K562 (cell line): Measurements from ENCODE around the gene CGN. TPM values are rescaled to one million over a fixed set of nuclear protein-coding genes. Genes with fewer than 3 reads are reported as not detected.

Experiments used
- ATAC-seq: fragments of 200-7000 bp; cut with Tn5 transposase; 3 replicates; pipeline ENCODE4 v1.9.1; 2020; ENCODE audit warnings: moderate library complexity
- BruUV-seq: library from RNA; stranded (reverse); fragments of 400-500 nt; replicated peaks from 2 replicates; lab custom pipeline; 2021; lab: Mats Ljungman, UMichigan
- CTCF ChIA-PET: fragments of 300-600 bp; formaldehyde crosslinking; extraction: SDS; loops from one replicate; lab custom pipeline; 2021; ENCODE audit warnings: low intra/inter-chr PET ratio; lab: Yijun Ruan, JAX
- POLR2A ChIA-PET: fragments of 300-600, 350-650 bp; sonication (Branson Sonifier 250); formaldehyde crosslinking; extraction: SDS; loops from one replicate; lab custom pipeline; 2021; ENCODE audit warnings: antibody characterized with exemption, inconsistent platforms; lab: Yijun Ruan, JAX
- DNase-seq, 4 experiments: peaks; one replicate each; pipeline versions ENCODE4 v3.0.0 to v3.0.0-alpha.2; 2011 to 2018; ENCODE audit warnings: low spot score in 3 of 4, mixed read lengths in 3 of 4; ENCODE audit errors: extremely low read depth in 1 of 4
- FAIRE-seq: peaks from 2 replicates; lab custom pipeline; 2011; peaks lifted over from hg19 to GRCh38; lab: Jason Lieb, UNC
- H2AFZ ChIP-seq: 2 replicates; pipeline ENCODE4 v1.6.0; 2011; ENCODE audit warnings: low read depth, low read length, control low read depth, inconsistent platforms
- H3K27ac ChIP-seq: fragments of 200-600 bp; 3 replicates; pipeline ENCODE4 v1.8.0; 2011; ENCODE audit warnings: low read depth, mild to moderate bottlenecking, control low read depth, inconsistent platforms, low read length, moderate library complexity, mixed read lengths; ENCODE audit errors: extremely low read depth
- H3K27me3 ChIP-seq, 2 experiments: fragments of 300-600 bp in 1 of 2; 2 replicates in 1 of 2; 3 replicates in 1 of 2; pipeline versions ENCODE4 v1.6.0 to v1.8.0; 2011; ENCODE audit warnings: inconsistent platforms in 2 of 2, low read length in 2 of 2, mild to moderate bottlenecking in 1 of 2, mixed read lengths in 1 of 2, moderate library complexity in 1 of 2; ENCODE audit not compliant: control insufficient read depth in 2 of 2, insufficient read depth in 2 of 2
- H3K36me3 ChIP-seq: fragments of 300-600 bp; 3 replicates; pipeline ENCODE4 v1.8.0; 2011; ENCODE audit warnings: mild to moderate bottlenecking, low read length, inconsistent platforms; ENCODE audit not compliant: control insufficient read depth, insufficient read depth
- H3K4me1 ChIP-seq, 2 experiments: fragments of 200-600 bp in 1 of 2; replicated peaks in 1 of 2; 2 replicates in 1 of 2; 3 replicates in 1 of 2; pipeline versions ENCODE4 v1.5.1 to v1.8.0; 2011; ENCODE audit warnings: inconsistent platforms in 2 of 2, low read length in 2 of 2, mild to moderate bottlenecking in 1 of 2, mixed read lengths in 1 of 2, moderate library complexity in 1 of 2; ENCODE audit not compliant: control insufficient read depth in 2 of 2, insufficient read depth in 2 of 2
- H3K4me2 ChIP-seq: 2 replicates; pipeline ENCODE4 v1.6.1; 2011; ENCODE audit warnings: low read length, control low read depth, inconsistent platforms, mixed read lengths; ENCODE audit not compliant: insufficient read depth
- H3K4me3 ChIP-seq: fragments of 200-600 bp; sonication (generic), shearing (Covaris generic); 2 replicates; pipeline ENCODE4 v1.5.1; 2016; ENCODE audit warnings: control low read depth, inconsistent platforms
- H3K79me2 ChIP-seq: fragments of 200-600 bp; 3 replicates; pipeline ENCODE4 v1.8.0; 2011; ENCODE audit warnings: low read length, inconsistent platforms; ENCODE audit not compliant: control insufficient read depth, insufficient read depth
- H3K9ac ChIP-seq, 2 experiments: 2 replicates each; pipeline versions ENCODE4 v1.6.0 to v1.6.1; 2011; ENCODE audit warnings: low read depth in 2 of 2, low read length in 2 of 2, control low read depth in 1 of 2, inconsistent platforms in 1 of 2, mild to moderate bottlenecking in 1 of 2, mixed read lengths in 1 of 2; ENCODE audit not compliant: insufficient read depth in 1 of 2
- H3K9me1 ChIP-seq: one replicate; pipeline ENCODE4 v1.6.0; 2011; ENCODE audit warnings: inconsistent platforms, mild to moderate bottlenecking, low read length, moderate library complexity; ENCODE audit not compliant: control insufficient read depth, insufficient read depth
- H3K9me3 ChIP-seq: replicated peaks from 2 replicates; pipeline ENCODE4 v1.5.1; 2011; ENCODE audit warnings: low read depth, low read length, inconsistent platforms; ENCODE audit not compliant: control insufficient read depth, insufficient read depth
- H4K20me1 ChIP-seq: replicated peaks from 2 replicates; pipeline ENCODE4 v1.6.1; 2011; ENCODE audit warnings: low read length, inconsistent platforms, mixed read lengths; ENCODE audit not compliant: control insufficient read depth, insufficient read depth
- E2F1 ChIP-seq: sonication (generic); formaldehyde crosslinking; IDR thresholded peaks from 2 replicates; pipeline ENCODE4 v1.8.1; 2023; ENCODE audit warnings: mild to moderate bottlenecking, missing genetic modification reagents, moderate library complexity
- HCFC1 ChIP-seq: IDR thresholded peaks from 2 replicates; pipeline ENCODE4 v1.6.1; 2012; ENCODE audit warnings: low read depth, low read length, improper control_type of control experiment
- HNRNPK ChIP-seq: fragments of 200-400 bp; formaldehyde crosslinking; IDR thresholded peaks from one replicate; pipeline ENCODE4 v1.6.1; 2018; ENCODE audit warnings: mild to moderate bottlenecking, low read depth, low read length; ENCODE audit not compliant: poor library complexity, severe bottlenecking
- MCM7 ChIP-seq, 2 experiments: fragments of 450-650 bp; IDR thresholded peaks; 2 replicates each; pipeline ENCODE4 v1.6.1; 2016 to 2018
- NCOA1 ChIP-seq: fragments of 450-650 bp; IDR thresholded peaks from 2 replicates; pipeline ENCODE4 v1.6.1; 2016; ENCODE audit warnings: low read depth
- PCBP1 ChIP-seq: fragments of 200-400 bp; formaldehyde crosslinking; IDR thresholded peaks from 2 replicates; pipeline ENCODE4 v1.6.1; 2018; ENCODE audit warnings: mild to moderate bottlenecking, low read depth, low read length; ENCODE audit not compliant: poor library complexity, severe bottlenecking
- PML ChIP-seq: IDR thresholded peaks from 2 replicates; pipeline ENCODE4 v1.6.1; 2012; ENCODE audit warnings: low read length, inconsistent platforms
- PRPF4 ChIP-seq: fragments of 200-400 bp; formaldehyde crosslinking; IDR thresholded peaks from one replicate; pipeline ENCODE4 v1.6.1; 2017; ENCODE audit warnings: low read length, low read depth, mild to moderate bottlenecking; ENCODE audit not compliant: insufficient read depth, poor library complexity, severe bottlenecking
- ZBTB9 ChIP-seq: fragments of 450-650 bp; formaldehyde crosslinking; IDR thresholded peaks from 2 replicates; pipeline ENCODE4 v1.4.0; 2020; ENCODE audit warnings: mild to moderate bottlenecking, moderate library complexity
- ZNF224 ChIP-seq: sonication (generic); formaldehyde crosslinking; IDR thresholded peaks from 2 replicates; pipeline ENCODE4 v1.8.0; 2022; ENCODE audit warnings: mild to moderate bottlenecking, missing genetic modification reagents
- ZNF384 ChIP-seq: IDR thresholded peaks from 2 replicates; pipeline ENCODE4 v1.6.1; 2012; ENCODE audit warnings: low read depth, low read length, improper control_type of control experiment
- ZNF644 ChIP-seq: fragments of 200-800 bp; sonication (Bioruptor generic); IDR thresholded peaks from 2 replicates; pipeline ENCODE4 v1.6.1; 2016; ENCODE audit warnings: low read depth, missing genetic modification characterization, missing compliant biosample characterization
- ZNF695 ChIP-seq: fragments of 450-650 bp; formaldehyde crosslinking; IDR thresholded peaks from 2 replicates; pipeline ENCODE4 v1.4.0; 2020; ENCODE audit warnings: mild to moderate bottlenecking, moderate library complexity
- ZNF79 ChIP-seq: fragments of 250-450 bp; sonication (Bioruptor Pico); IDR thresholded peaks from 2 replicates; pipeline ENCODE4 v1.4.0; 2020; ENCODE audit warnings: low read depth, mild to moderate bottlenecking, moderate library complexity
- ZZZ3 ChIP-seq: fragments of 450-650 bp; IDR thresholded peaks from 2 replicates; pipeline ENCODE4 v1.6.1; 2016; ENCODE audit warnings: antibody characterized with exemption, mild to moderate bottlenecking, moderate library complexity
- WGBS: fragments of 100-300 bp; shearing (Covaris generic); methylation state at CpG from one replicate; pipeline ENCODE4 v1.1.6; 2016; ENCODE audit warnings: low coverage, mixed read lengths; ENCODE audit not compliant: insufficient coverage; ENCODE audit errors: missing lambda C conversion rate; 5-methylcytosine and 5-hydroxymethylcytosine counted together
- in situ Hi-C: fragments of 300-500 bp; cut with MboI; formaldehyde crosslinking; loops from 4 replicates; pipeline ENCODE4 v1.15.0; 2018; ENCODE audit warnings: inconsistent platforms, mixed read lengths
- intact Hi-C: fragments of 100-400 bp; cut with micrococcal nuclease; formaldehyde crosslinking; loops from 2 replicates; pipeline ENCODE4 v1.14.2; 2022
- polyA plus RNA-seq, 8 experiments: library from polyadenylated mRNA; depleted of rRNA in 4 of 8; stranded (reverse) in 5 of 8; unstranded in 3 of 8; fragments of >200 nt; fragmentation: Nextera tagmentation in 2 of 8; fragmentation: Illumina TruSeq in 1 of 8; extraction: Ambion mirVana in 2 of 8; extraction: Trizol in 1 of 8; gene quantifications; 2 replicates each; pipeline versions ENCODE4 v1.2.1 to v1.2.3, GENCODE V29; 2011 to 2014; ENCODE audit warnings: inconsistent platforms in 1 of 8, missing spikeins in 1 of 8
- total RNA-seq, 7 experiments: library from RNA; depleted of rRNA in 6 of 7; stranded (reverse); fragments of >200 nt in 6 of 7; fragmentation: Illumina TruSeq in 2 of 7; extraction: Trizol in 2 of 7; gene quantifications; 2 replicates each; pipeline versions ENCODE4 v1.2.1 to v1.2.3, GENCODE V29; 2011 to 2021; ENCODE audit warnings: low replicate concordance in 1 of 7

Gene CGN
- total and polyA plus RNA-seq, 9 of the 15 experiments (the other 6 are each of a cell fraction or from before 2014, with no cell fraction given), result 0.03 to 1.4 (median 0.14) TPM; not detected in 2

DNA sequence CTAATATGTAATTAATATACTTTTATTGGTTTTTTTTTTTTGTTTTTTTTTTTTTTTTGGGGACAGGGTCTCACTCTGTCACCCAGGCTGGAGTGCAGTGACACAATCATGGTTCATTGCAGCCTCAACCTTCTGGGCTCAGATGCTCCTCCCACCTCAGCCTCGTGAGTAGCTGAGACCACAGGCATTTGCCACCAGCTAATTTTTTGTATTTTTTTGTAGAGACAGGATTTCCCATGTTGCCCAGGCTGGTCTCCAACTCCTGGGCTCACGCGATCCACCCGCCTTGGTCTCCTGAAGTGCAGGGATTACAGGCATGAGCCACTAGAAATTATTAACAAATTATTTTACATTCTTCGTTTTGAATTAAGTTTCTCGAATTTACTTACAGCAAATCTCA, 35.1 kb upstream of the CGN start:
- POLR2A ChIA-PET, result interaction anchor here (0.6 to 1.3 kb wide), 4 partner anchors 15 to 40 kb away, joined by 3 read pairs; partner anchors contain the start of genes CGN and POGZ
- ATAC-seq, result no peak
- 50% methylated on average over 6 of the region's 6 CpGs for whole genome bisulfite sequencing

More for the DNA sequence above, 35.1 kb upstream of the CGN start:
- H3K27me3 ChIP-seq, result no peaks in the 10 kb centered on the region
- FAIRE-seq, result no peak
- no peak for DNase-seq
- H4K20me1 ChIP-seq, result no peaks in the 10 kb centered on the region
- H3K9ac ChIP-seq, result no peak overlapping the region
- CTCF ChIA-PET, result no interaction called here
- no peak for TF ChIP-seq HCFC1
- TF ChIP-seq PRPF4, result no peak
- TF ChIP-seq ZNF224 (CRISPR knock-in tag), result no peak
- TF ChIP-seq ZNF644 (tag), result no peak
- no peak for TF ChIP-seq ZBTB9
- TF ChIP-seq ZZZ3, result no peak
- no peak for TF ChIP-seq PML
- no peak for TF ChIP-seq NCOA1
- no peak for TF ChIP-seq ZNF384
- no peak for TF ChIP-seq E2F1 (CRISPR knock-in tag)
- no peak for TF ChIP-seq ZNF79
- TF ChIP-seq HNRNPK, result no peak
- no peak for TF ChIP-seq ZNF695 (CRISPR knock-in tag)
- no peak for TF ChIP-seq PCBP1
- TF ChIP-seq MCM7 (IDR thresholded peaks at IDR 0.05), result no peak
- no peak overlapping the region for H3K4me3 ChIP-seq
- H3K9me1 ChIP-seq, result no peaks in the 10 kb centered on the region
- in situ Hi-C loops (no loop called here), intact Hi-C loops (no loop called here)
- peak overlapping the region; percentile 2; the same call in 1 of the 2 replicates for H2AFZ ChIP-seq
- H3K4me2 ChIP-seq, result no peak overlapping the region
- H3K36me3 ChIP-seq, result no peaks in the 10 kb centered on the region
- H3K79me2 ChIP-seq, result no peaks in the 10 kb centered on the region
- peaks cover 5 to 7% of the 10 kb centered on the region in 2 experiments; a peak in 3 of 5 replicates for H3K4me1 ChIP-seq
- no peak overlapping the region for H3K27ac ChIP-seq
- no peaks in the 10 kb centered on the region for H3K9me3 ChIP-seq
- no TSS peak for BruUV-seq
